Measurements from ENCODE around the gene PCGF2. TPM values are rescaled to one million over a fixed set of nuclear protein-coding genes. Genes with fewer than 3 reads are reported as not detected.

The PCGF2 gene
- total and polyA plus RNA-seq, 2 of the 8 experiments (the other 6 are each of a cell fraction or from before 2014, with no cell fraction given): 42.1 to 93.3 TPM

DNA sequence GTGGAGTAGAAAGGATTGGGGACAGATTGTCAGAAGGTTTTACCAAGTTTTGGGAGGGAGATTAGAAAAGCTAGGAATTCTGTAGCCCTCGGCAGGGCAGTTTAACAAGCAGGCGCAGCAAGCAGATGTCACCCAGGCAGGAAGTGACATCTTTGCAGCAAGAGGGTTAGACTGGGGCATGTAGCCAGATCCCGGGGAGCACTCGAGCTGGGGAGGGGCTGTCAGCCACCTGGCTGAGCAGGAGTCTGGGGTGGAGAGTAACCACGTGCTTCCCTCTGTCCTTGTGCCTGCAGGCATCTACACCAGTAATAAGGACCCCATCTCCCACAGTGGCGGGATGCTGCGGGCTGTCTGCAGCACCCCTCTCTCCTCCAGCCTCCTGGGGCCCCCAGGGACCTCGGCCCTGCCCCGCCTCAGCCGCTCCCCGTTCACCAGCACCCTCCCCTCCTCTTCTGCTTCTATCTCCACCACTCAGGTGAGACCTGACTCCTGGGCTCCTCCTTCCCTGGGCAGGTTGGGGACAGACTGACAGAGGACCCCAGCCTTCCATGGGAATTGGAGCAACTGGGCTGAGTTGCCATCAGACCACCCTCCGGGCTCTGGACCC, 30.9 kb downstream of the PCGF2 start:
- H3K27ac ChIP-seq (ENCODE audit: low read depth, low read length): no peak overlapping the region
- H2BK12ac ChIP-seq (ENCODE audit: low read depth, low read length): no peak overlapping the region
- H4K5ac ChIP-seq (ENCODE audit: insufficient read length, low read depth, low read length): no peak overlapping the region
- peaks cover 2% of the 10 kb centered on the region; the same call in 1 of the 2 replicates for H3K23me2 ChIP-seq (ENCODE audit: low read depth, low read length)
- no peak overlapping the region for H3K14ac ChIP-seq (ENCODE audit: insufficient read length)
- H3K36me3 ChIP-seq (ENCODE audit: control insufficient read depth in 2 of 4, insufficient read depth in 4 of 4, low read length in 3 of 4): no peaks in the 10 kb centered on the region
- peaks cover 14 to 41% (median 25%) of the 10 kb centered on the region in 4 experiments for H3K4me1 ChIP-seq (replicated peaks in 1 of 4; ENCODE audit: control insufficient read depth in 3 of 4, insufficient read depth in 4 of 4, low read length in 3 of 4)
- ChIA-PET CTCF (ENCODE audit: partially characterized antibody) (interaction anchor here (0.6 to 7.9 kb wide), 5 partner anchors 12 to 1029 kb away, joined by 3 to 49 read pairs (median 4); no protein-coding TSS in a partner anchor), POLR2A (ENCODE audit: partially characterized antibody) (interaction anchor here (1.0 to 3.9 kb wide), 5 partner anchors 9 to 18 kb away, joined by 3 to 38 read pairs (median 8); partner anchors contain the start of genes CISD3 and MLLT6)
- H3K23ac ChIP-seq (ENCODE audit: insufficient read length): no peak overlapping the region
- H2BK15ac ChIP-seq (ENCODE audit: low read length): no peak overlapping the region
- no peaks in the 10 kb centered on the region for H3K79me2 ChIP-seq (ENCODE audit: control insufficient read depth in 1 of 2, insufficient read depth in 2 of 2, low read length in 2 of 2)
- H3K18ac ChIP-seq (ENCODE audit: extremely low read depth, low read length): no peak overlapping the region
- FAIRE-seq (no peak), DNase-seq (ENCODE audit: low read depth in 1 of 2, low spot score in 2 of 2) (no peak)
- H3K79me1 ChIP-seq (ENCODE audit: low read depth, low read length): no peaks in the 10 kb centered on the region
- H3K4ac ChIP-seq (replicated peaks; ENCODE audit: insufficient read length, low read depth, low read length): no peak overlapping the region
- no peak overlapping the region for H2BK120ac ChIP-seq (replicated peaks; ENCODE audit: low read depth, low read length)
- no peaks in the 10 kb centered on the region for H4K20me1 ChIP-seq (replicated peaks in 1 of 2; ENCODE audit: control insufficient read depth in 1 of 2, insufficient read depth in 2 of 2, low read length in 2 of 2)
- WGBS, 2 experiments (ENCODE audit: extremely low coverage in 1 of 2, insufficient coverage in 1 of 2, insufficient read length in 1 of 2, insufficient replicate concordance in 2 of 2, low coverage in 1 of 2, low lambda C conversion rate in 2 of 2, missing lambda C conversion rate in 1 of 2): 87% methylated on average over 12 of the region's 12 CpGs; no CpG with 5 or more reads in 1 of the 2 experiments
- no peak overlapping the region for H2AFZ ChIP-seq (ENCODE audit: low read length)
- no peak overlapping the region for H2BK20ac ChIP-seq (ENCODE audit: low read length)
- no peak overlapping the region for H3K4me2 ChIP-seq (ENCODE audit: insufficient read depth in 1 of 2, low read depth in 2 of 2, low read length in 2 of 2)
- H3K9me3 ChIP-seq (ENCODE audit: insufficient read depth in 2 of 2, low read depth in 1 of 2, low read length in 1 of 2): no peaks in the 10 kb centered on the region
- H4K8ac ChIP-seq (ENCODE audit: extremely low read depth, insufficient read depth, low read length): peak overlapping the region; percentile 1; the same call in 1 of the 2 replicates
- H4K91ac ChIP-seq (replicated peaks; ENCODE audit: insufficient read length, low read length): no peak overlapping the region
- no peak overlapping the region for H3K9ac ChIP-seq (replicated peaks in 1 of 4; ENCODE audit: extremely low read depth in 1 of 4, low read depth in 3 of 4, low read length in 3 of 4)
- H3K56ac ChIP-seq (replicated peaks; ENCODE audit: insufficient read length, low read depth, low read length): no peak overlapping the region
- no peak overlapping the region for H3K4me3 ChIP-seq (ENCODE audit: extremely low read depth in 1 of 4, insufficient read depth in 2 of 4, low read depth in 3 of 4, low read length in 4 of 4)
- peaks cover 0 to 11% (median 7%) of the 10 kb centered on the region in 4 experiments; a peak in 6 of 7 replicates for H3K27me3 ChIP-seq (replicated peaks in 1 of 4; ENCODE audit: control insufficient read depth in 3 of 4, extremely low read depth in 1 of 4, insufficient read depth in 3 of 4, low read length in 3 of 4)
- no peak overlapping the region for H2BK5ac ChIP-seq (ENCODE audit: low read depth, low read length)
- no peak overlapping the region for H2AK5ac ChIP-seq (ENCODE audit: low read depth, low read length)
- TF ChIP-seq SP4 (IDR thresholded peaks at IDR 0.05; ENCODE audit: low read length) (no peak), BRCA1 (IDR thresholded peaks at IDR 0.05; ENCODE audit: low read depth, low read length) (no peak), ASH2L (IDR thresholded peaks at IDR 0.05; ENCODE audit: low read length) (no peak), KDM1A (IDR thresholded peaks at IDR 0.05; ENCODE audit: borderline replicate concordance, low read length) (no peak), RBBP5 (IDR thresholded peaks at IDR 0.05; ENCODE audit: borderline replicate concordance, low read depth, low read length) (no peak), SUZ12 (IDR thresholded peaks at IDR 0.05; ENCODE audit: low read length) (no peak), KDM4A (IDR thresholded peaks at IDR 0.05; ENCODE audit: low read depth, low read length, severe bottlenecking) (no peak), RFX5 (IDR thresholded peaks at IDR 0.05; ENCODE audit: borderline replicate concordance, low read depth, low read length) (no peak), FOSL1 (IDR thresholded peaks at IDR 0.05; ENCODE audit: insufficient read depth, low read depth, low read length) (no peak)
- TF ChIP-seq, protein P1, sequence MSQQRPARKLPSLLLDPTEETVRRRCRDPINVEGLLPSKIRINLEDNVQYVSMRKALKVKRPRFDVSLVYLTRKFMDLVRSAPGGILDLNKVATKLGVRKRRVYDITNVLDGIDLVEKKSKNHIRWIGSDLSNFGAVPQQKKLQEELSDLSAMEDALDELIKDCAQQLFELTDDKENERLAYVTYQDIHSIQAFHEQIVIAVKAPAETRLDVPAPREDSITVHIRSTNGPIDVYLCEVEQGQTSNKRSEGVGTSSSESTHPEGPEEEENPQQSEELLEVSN (IDR thresholded peaks at IDR 0.05): no peak
- TF ChIP-seq, protein P2, sequence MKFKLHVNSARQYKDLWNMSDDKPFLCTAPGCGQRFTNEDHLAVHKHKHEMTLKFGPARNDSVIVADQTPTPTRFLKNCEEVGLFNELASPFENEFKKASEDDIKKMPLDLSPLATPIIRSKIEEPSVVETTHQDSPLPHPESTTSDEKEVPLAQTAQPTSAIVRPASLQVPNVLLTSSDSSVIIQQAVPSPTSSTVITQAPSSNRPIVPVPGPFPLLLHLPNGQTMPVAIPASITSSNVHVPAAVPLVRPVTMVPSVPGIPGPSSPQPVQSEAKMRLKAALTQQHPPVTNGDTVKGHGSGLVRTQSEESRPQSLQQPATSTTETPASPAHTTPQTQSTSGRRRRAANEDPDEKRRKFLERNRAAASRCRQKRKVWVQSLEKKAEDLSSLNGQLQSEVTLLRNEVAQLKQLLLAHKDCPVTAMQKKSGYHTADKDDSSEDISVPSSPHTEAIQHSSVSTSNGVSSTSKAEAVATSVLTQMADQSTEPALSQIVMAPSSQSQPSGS (IDR thresholded peaks at IDR 0.05; ENCODE audit: low read length): no peak
